ENCODE measurements around the gene CLDN4.
A peak's percentile ranks its signal among the peaks of the same experiment; 100 is the strongest.

CLDN4 gene

DNA sequence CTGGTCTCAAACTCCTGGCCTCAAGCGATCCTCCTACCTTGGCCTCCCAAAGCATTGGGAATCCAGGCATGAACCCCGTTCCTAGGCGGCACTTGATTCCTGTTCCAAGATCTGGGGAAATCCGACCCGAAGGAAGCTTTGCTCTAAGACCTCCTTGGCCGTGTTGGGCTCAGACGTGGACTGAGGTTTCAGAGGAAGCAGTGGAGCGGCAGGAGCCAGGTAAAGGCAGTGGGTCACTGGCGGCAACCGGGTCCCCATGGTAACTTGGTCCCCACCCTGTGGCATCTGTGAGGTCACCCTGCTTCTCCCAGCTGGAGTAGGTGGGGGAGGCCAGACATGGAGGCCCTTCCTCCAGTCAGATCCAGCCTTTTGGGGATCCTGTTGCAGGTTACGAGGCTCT, 30.1 kb downstream of the CLDN4 start, which contains the start of gene TMEM270:
Gene TMEM270 (plus strand): TSS at position 301 of the 400 bp plus-strand sequence. CDS start 36 bp downstream, at position 337.
- no peak within 1 kb of the TSS for H3K4me3 ChIP-seq (replicated peaks in 1 of 2; ENCODE audit: low read depth in 2 of 2, low read length in 2 of 2)
- no peak for TF ChIP-seq CTCF (IDR thresholded peaks at IDR 0.05; ENCODE audit: low read depth, low read length)
- no peak for DNase-seq (ENCODE audit: low read depth in 2 of 2)

GRCh38 chr7:73861305-73861704, 30.5 kb downstream of the CLDN4 start:
- no peak for TF ChIP-seq CTCF (IDR thresholded peaks at IDR 0.05; ENCODE audit: low read depth, low read length)
- DNase-seq (ENCODE audit: low read depth in 2 of 2): no peak
- H3K4me3 ChIP-seq (replicated peaks in 1 of 2; ENCODE audit: low read depth in 2 of 2, low read length in 2 of 2): no peak overlapping the region

GRCh38 chr7:73864981-73865711, 34.4 kb downstream of the CLDN4 start:
- no peak overlapping the region for H3K4me3 ChIP-seq (replicated peaks in 1 of 2; ENCODE audit: low read depth in 2 of 2, low read length in 2 of 2)
- no peak for DNase-seq (ENCODE audit: low read depth in 2 of 2)
- TF ChIP-seq CTCF (IDR thresholded peaks at IDR 0.05; ENCODE audit: low read depth, low read length): no peak

- peak; percentile 76 for DNase-seq (ENCODE audit: low read depth in 2 of 2)
- TF ChIP-seq CTCF (IDR thresholded peaks at IDR 0.05; ENCODE audit: low read depth, low read length): peak; percentile 80
- no peak overlapping the region for H3K4me3 ChIP-seq (replicated peaks in 1 of 2; ENCODE audit: low read depth in 2 of 2, low read length in 2 of 2)
Measured at GRCh38 chr7:73865738-73866445, 35.1 kb downstream of the CLDN4 start.

GRCh38 chr7:73866446-73866767, 35.6 kb downstream of the CLDN4 start:
- H3K4me3 ChIP-seq (replicated peaks in 1 of 2; ENCODE audit: low read depth in 2 of 2, low read length in 2 of 2): no peak overlapping the region
- no peak for DNase-seq (ENCODE audit: low read depth in 2 of 2)
- no peak for TF ChIP-seq CTCF (IDR thresholded peaks at IDR 0.05; ENCODE audit: low read depth, low read length)

DNA sequence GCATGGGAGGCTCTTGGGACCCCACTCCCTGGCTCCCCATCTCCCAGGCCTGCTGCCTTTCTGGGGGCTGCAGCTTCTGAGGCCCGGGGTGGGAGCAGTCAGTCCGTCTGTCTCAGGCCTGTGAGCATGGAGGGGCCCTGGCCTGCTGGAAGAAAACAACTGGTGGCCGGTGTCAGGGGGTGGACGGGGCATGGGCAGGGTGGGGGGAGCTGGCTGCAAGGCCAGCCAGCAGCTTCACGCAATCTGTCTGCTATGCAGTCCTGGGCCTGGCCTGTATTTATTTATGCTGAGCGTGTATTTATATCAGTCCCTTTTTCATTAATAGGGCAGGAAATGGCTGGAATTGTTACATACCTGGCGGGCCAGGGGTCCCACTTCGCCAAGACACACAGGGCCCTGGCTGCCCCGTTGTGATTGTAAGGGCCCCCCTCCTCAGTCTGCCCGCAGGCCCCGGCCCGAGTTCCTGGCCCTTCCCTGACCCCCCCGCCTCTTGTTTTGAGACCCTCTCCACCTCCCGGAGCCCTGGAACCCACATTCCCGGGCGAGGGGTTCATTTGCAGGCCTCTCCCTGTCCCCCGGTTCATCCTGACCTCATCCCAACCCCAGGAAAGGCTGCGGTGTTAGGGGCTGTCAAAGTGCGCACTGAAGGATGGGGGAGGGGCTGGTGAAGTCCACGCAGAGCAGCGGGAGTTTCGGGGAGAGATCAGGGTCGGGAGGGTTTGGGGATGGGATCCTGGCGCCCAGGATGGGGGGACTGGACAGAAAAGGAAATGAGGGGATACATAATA, 38.4 kb downstream of the CLDN4 start:
- DNase-seq (ENCODE audit: low read depth in 2 of 2): no peak
- no peak overlapping the region for H3K4me3 ChIP-seq (replicated peaks in 1 of 2; ENCODE audit: low read depth in 2 of 2, low read length in 2 of 2)
- no peak for TF ChIP-seq CTCF (IDR thresholded peaks at IDR 0.05; ENCODE audit: low read depth, low read length)
